DMS79 treated with DMSO at 0.1 percent for 48 hours (cell line): ENCODE results near the gene TMEM270.
"Not testable (repeated sequence)": the region's sequence is repeated elsewhere in the genome, so short reads cannot be mapped to it uniquely, and the experiment has no call there.

Experiments used
- DNase-seq: peaks from one replicate; lab custom pipeline; 2025; lab: John Stamatoyannopoulos, UW

The TMEM270 gene

DNA sequence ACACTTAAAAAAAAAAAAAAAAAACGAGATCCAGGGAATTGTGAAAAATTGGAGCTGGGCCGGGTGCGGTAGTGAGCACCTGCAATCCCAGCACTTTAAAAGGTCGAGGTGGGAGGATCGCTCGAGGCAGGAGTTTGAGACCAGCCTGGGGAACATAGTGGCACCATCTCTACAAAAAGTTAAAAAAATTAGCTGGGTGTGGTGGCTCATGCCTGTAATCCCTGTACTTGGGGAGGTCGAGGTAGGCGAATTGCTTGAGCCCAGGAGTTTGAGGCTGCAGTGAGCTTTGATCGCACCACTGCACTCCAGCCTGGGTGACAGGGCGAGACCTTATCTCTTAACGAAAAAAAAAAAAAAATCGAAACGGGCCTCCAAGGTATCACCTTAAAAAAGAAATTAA, 28.2 kb upstream of the TMEM270 start:
- DNase-seq, result peak; percentile 21

DNA sequence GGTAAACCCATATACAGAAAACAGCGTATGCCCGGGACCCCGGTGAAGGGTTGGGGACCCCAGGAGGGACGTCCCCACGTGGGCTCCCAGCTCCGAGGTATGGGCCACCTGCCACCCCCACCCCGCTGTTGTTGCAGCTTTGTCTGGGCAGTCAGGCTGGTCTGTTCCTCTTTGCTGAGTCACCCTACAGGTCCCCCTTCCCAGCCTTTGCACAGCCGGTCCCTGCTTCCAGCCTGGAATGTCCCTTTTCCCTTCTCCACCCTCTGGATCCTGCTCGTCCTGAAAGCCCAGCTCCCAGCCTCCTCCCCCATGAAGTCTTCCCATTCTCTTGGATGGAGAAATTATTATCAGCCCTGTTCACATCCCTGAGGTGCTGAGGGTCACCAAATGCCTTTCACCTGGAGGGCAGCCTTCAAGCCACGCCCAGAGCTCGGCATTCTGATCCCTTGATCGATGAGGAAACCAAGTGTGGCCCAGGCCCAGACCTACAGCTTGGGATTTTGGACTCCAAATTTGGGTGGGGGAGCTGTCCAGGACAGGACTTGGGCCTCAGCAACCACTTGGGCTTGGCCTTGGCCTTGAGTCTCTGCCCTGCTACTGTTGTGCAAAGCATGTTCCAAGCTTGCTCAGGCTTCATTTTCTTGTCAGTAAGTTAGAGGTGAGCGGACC, 27.6 kb upstream of the TMEM270 start:
- DNase-seq, result no peak

DNA sequence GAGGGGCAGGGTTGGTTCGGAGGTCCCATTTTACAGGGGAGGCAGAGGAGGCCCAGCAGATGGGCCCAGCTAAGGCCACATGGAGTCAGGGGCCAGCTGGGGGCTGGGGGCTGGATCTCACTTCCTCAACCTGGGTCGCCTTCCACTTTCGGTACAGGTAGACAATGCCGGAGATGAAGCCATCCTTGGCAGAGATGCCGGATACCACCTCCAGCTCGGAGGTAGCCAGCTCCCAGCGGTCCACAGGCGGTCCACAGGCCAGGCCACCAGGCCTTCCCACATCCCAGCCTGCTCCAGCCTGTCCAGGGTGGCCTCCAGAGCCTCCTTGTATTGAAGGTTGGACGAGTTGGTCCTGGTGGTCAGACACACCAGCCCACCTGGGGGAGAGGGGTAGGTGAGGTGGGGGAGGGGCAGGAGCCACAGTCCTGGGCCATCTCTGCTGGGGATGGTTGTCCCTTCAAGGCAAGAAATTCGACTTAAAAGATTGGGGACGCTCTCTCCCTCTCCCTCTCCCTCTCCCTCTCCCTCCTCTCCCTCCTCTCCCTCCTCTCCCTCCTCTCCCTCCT, 26.2 kb upstream of the TMEM270 start:
- DNase-seq, result no peak

DNA sequence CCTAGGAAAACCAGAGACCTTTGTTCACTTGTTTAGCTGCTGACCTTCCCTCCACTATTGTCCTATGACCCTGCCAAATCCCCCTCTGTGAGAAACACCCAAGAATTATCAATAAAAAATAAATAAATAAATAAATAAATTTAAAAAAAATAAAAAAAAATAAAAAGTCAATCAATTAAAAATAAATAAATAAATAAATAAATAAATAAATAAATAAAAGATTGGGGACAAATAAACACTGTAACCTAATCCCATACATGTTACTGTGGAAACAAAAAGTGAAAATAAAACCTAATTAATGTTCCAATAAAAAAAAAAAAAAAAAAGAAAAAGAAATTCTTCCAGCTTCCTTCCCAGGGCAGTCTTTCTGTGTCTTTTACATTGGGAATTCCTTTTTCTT, 23.8 kb upstream of the TMEM270 start:
- not testable (repeated sequence) for DNase-seq

DNA sequence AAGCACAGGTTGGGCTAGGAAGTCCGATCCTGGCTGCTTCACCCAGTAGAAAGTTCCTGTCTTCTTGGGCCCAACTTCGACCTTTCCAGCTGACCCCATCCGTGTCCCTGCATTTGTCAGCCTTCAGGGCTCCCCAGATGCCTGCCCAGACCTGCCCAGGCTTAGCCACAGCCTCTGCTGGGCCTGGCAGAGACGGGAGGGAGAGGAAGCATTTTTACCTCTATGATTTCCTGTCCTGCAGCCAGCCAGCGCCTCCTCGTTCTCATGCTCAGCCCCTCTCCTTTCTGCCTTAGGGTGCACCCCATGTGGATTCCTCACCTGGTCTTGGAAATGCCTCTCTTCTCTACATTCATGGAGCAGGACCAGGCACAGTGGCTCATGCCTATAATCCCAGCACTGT, 22.3 kb upstream of the TMEM270 start:
- DNase-seq, result no peak

DNA sequence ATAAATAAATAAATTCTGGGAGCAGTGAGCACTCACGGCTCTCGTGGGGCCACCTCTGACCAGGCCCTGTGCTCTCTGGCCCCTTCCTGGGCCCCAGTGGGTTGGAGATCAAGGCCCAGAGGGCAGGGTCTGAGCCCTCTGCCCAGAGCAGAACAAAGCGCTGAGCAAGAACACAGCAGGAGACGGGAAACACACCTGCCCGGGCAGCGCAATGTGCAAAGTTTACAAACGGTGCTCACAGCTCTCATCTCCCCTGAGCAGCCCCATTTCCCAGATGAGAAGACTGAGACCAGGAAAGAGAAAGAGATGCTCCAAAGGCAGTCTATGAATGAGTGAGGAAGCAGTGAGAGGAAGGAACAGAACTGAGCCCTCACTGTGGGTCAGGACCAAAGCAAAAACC, 21.7 kb upstream of the TMEM270 start:
- DNase-seq, result no peak

DNA sequence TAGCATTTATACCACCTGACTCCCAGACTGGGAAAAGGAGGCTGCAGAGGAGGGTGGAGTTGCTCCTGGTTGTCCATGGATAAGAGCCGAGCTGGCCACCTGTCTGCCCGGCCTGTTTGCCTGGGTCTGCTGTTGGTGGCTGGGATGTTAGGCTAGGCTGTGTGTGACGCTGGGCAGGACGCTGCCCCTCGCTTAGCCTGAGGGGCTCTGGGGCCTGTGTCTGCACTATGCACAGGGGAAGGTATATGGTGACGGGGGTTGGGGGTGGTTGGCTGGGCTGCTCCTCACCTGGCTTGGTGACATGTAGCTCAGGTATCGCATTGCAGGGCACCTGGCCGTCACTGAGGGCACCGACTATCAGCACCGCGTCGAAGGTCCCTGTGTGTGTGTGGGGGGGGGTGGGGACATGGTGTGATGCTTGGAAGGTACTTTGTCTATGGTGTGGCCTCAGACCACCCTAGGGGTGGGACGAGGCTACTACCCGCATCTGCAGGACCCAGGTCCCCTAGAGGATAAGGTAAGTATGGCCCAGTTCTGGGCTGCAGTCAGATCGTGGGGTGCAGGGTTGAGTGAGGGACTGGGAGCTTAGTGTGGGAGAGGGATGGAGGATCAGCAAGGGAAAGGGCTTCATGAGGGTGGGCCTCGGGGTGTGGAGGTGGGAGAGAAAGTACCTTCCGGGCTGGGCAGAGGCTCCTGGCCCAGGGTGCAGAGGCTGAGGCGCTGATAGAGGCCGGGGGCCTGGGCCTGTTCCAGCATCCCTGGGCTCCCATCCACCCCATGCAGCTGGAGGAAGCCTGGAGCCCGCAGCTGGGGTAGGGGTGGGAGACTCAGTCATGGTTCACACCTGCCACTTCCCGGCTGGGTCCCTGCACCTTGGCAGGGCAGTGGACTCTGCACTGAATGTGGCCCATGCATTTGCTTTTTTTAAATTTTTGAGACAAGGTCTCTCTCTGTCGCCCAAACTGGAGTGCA, 20.9 kb upstream of the TMEM270 start:
- no peak for DNase-seq

DNA sequence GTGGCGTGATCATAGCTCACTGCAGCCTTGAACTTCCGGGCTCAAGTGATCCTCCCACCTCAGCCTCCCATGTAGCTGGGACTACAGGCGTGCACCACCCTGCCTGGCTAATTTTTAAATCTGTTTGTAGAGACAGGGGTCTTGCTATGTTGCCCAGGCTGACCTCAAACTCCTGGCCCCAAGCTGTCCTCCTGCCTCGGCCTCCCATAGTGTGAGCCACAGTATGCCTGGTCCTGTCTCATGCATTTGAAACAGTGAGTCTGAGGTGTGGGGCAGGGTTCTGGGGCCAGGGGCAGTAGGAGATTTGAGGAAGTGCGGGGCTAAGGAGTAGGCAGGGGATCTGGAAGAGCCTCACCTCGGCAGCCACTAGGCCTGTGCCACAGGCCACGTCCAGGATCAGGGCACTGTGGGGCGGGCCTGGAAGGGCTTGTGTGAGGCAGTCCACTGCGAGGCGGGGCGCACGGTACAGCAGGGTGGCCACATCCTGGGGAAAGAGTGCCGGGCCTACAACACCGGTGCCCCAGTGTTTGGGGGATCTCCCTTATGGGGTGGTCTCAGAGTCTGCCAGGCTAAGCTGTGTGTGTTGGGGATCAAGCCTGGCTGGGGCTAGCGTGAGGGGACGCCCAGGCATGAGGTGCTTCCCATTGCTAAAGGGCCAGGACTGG, 20.1 kb upstream of the TMEM270 start:
- DNase-seq, result no peak

DNA sequence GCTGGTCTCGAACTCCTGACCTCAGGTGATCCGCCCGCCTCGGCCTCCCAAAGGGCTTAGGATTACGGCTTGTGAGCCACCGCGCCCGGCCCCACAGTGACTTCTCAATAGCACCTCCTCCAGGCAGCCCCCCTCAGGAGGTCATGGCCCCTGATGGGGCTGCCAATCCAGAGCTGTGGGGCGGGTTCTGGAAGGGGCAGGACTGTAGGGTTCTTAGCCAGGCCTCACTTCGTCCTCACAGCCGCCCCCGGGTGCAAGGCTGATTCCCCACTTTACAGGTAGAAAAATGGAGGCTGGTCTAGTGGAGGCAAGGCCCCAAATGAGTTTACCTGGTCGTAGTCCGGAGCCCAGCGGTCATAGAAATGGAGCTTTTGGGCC, 19.3 kb upstream of the TMEM270 start:
- no peak for DNase-seq

DNA sequence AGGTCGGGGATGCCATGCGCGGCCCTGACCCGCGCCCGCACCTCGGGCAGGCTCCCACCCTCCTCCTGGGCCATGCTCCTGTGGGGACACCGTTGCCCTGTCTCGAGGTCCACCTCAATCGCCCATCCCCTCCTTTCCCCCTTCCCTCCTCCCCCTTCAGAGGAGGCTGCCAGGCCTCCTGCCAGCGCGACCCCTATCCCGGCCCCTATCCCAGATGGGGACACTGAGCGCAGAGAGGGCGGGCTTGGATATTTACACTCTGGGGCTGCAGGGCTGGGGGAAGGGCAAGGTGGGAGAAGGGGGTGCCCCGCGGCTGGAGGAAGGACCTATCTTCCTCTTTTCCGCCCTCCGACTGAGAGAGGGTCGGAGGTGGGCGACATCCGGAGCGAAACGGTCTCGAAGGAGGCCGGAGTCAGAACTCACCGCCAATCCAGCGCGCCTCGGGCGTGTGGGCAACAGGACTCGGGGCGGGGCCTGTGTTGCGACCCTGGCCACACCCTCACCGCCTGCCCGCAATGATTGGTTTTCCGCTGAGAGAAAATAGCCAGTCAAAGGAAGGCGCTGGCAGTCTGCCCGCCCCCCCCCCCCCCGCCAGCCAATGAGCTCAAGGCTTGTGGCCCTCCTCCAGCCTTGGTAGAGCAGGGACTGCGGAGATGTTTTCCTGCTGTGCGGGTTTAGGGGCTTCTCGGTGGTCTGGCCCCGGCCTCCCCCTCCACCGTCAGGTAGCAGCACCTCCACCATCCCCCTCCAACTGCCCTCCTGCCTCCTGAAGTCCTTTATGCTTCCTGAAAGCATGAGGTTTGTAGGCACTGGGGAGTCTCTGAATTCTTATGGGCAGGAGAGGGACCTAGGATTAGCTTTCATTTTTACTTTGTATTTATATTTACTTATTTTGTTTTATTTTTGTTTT, 18.6 kb upstream of the TMEM270 start, which contains the start of gene METTL27:
Gene METTL27, minus strand, starts transcription at position 450 of the 910 bp plus-strand sequence. Its CDS starts 376 bp downstream, at position 74.
- DNase-seq, result peak; percentile 84

DNA sequence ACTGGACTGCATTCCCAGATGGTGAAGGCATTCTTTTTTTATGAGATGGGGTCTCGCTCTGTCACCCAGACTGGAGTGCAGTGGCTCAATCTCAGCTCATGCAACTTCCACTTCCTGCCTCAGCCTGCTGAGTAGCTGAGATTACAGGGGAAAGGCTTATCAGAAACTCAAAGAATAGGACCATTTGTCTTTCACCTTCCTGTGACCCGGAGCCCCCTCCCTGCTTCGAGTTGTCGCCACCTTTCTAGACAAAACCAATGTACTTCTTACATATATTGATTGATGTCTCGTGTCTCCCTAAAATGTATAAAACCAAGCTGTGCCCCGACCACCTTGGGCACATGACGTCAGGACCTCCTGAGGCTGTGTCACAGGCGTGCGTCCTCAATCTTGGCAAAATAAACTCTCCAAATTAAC, 16.8 kb upstream of the TMEM270 start:
- DNase-seq, result no peak

DNA sequence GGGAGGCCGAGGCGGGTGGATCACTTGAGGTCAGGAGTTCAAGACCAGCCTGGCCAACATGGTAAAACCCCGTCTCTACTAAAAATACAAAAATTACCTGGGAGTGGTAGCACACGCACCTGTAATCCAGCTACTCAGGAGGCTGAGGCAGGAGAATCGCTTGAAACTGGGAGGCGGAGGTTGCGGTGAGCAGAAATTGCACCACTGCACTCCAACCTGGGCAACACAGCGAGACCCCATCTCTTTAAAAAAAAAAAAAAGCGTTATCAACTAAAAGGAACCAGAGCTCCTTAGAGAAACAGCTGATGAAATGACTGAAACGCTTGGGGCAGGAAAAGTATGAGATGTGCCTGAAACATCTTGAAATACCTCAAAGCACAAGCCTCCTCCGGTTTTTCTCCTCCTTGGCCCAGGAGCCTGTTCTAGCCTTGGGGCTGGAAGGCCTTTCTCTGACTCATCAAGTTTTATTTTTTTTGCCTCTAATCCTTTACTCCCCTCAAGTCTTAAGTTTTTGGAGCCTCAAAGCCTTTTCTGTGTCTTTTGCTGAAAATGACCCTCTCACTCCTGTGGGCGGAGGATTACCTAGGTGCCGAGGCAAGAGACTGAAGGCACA, 16.0 kb upstream of the TMEM270 start:
- no peak for DNase-seq

DNA sequence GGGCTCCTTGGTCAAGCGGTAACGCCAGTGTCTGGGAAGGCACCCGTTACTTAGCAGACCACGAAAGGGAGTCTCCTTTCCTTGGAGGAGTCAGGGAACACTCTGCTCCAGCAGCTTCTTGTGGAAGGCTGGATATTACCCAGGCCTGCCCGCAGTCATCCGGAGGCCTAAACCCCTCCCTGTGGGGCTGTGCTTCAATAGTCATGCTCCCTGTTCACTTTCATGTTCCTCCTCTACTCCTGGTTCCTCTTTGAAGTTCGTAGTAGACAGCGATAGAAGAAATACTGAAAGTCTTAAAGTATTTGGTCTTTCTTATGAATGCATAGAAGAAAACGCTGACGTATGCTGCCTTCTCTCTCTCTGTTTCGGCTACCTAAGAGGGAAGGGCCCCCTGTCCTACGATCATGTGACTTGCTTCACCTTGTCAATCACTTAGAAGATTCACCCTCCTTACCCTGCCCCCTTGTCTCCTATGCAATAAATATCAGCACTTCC, 15.2 kb upstream of the TMEM270 start:
- not testable (repeated sequence) for DNase-seq

DNA sequence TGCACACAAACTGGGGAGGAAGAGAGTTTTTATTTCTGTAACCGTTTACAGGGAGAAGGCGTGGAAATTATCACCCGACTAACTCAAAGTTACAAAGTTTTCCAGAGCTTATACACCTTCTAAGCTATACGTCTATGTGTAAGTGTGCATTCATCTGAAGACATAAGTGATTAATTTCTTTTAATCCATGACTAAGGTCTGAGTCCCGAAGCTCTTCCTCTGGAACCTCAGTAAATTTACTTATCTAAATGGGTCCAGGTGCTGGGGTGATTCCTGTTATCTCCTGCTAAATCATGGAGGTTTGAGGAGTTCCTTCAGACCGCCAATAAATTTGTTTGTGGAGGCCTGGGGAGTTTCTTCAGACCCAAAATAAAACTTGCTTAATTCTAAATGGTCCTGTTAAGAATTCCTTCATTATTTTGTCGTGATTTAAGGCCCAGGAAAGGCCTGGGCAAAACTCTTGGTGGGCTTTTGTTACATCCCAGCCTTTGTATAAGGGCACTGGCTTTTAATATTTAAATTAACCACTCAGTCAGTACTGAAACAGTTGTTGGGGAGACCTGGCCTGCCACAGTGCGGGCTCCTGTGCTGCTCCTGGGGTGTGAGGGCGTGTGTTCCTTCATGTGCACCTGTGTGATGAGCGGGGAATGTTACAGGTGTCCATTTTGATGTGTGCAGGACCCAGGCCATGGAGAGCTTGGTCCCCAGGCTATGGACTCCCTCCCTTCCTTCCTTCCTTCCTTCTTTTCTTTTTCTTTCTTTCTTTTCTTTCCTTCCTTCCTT, 12.8 kb upstream of the TMEM270 start:
- DNase-seq, result no peak

DNA sequence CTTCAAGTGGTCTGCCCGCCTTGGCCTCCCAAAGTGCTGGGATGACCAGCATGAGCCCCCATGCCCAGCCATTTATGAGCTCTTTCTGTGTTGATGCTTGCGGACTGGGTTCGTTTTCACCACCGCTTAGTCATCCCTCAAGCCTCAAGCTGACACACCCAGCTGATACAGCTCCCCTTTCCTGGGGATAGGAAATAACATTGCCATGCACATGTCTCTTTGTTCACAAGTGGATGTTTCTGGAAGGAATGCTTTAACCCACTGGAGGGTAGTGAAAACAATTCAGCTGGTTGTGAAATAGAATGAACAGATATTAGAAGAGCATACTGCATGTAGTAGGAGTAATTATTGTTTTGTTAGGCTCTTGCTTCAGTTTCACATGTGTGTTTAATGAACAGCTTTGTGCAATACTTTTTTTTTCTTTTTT, 10.2 kb upstream of the TMEM270 start:
- no peak for DNase-seq

DNA sequence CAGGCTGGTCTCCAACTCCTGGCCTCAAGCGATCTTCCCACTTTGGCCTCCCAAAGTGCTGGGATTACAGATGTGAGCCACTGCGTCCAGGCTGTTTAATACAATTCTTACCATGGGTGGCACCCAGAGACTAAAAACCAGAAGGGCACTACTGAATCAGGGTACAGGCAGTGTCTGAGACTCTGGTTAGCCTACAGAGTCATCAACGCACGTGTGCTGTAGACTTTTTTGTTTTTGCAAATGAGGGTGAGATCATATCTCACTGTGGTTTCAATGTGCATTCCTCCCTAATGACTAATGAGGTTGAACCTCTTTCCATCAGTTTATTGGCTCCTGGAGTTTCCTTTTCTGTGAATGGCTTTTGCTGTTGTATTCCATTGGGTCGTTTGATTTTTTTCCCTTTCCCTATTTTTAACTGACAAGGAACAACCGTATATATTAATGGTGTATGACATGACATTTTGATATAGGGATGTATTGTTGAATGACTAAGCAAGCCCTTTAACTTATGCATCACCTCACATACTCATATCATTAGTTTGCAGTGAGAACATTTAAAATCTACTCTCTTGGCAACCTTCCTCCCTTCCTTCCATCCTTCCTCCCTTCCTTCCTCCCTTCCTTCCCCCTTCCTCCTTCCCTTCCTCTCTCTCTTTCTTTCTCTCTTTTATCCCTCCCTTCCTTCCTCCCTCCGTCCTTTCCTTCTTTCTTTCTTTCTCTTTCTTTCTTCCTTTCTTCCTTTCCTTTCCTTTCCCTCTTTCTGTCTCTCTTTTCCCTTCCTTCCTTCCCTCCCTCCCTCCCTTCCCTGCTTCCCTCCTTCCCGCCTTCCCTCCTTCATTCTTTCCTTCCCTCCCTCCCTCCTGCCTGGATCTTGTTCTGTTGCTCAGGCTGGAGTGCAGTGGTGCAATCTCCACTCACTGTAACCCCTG, 9.3 kb upstream of the TMEM270 start:
- DNase-seq, result peak; percentile 61

DNA sequence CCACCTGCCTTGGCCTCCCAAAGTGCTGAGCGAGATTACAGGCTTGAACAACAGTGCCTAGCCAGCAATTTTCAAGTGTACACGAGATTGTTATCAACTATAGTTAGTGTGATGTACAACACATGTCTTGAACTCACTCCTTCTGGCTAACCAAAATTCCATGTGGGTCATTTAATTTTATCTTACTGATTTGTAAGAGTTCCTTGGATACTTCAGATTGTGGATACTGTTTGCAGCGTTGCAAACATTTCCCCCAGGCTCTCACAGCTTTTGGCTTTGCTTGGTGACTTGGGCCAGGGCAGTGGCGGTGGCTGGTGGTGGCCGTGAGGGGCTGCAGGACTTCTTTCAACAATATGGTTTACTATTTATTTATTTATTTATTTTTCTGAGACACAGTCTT, 8.5 kb upstream of the TMEM270 start:
- DNase-seq, result no peak

DNA sequence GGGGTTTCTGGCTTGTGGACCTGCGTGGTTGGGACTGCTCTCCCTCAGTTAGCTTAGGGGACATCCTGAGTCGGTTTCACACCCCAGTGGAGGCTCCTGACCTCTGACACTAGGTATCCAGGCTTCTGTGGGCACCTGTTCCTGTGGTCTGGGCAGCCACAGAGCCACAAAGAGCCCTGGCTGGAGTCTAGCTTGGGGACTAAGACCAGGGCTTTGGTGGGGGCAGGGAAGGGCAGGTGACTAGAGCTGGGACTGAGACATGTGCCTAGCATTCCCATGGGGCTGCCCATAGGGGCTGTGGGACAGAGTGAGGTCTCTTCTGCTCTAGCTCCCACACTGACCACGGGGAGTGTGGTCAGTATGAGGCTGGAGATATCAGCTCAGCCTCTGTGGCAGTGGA, 4.0 kb upstream of the TMEM270 start:
- no peak for DNase-seq

DNA sequence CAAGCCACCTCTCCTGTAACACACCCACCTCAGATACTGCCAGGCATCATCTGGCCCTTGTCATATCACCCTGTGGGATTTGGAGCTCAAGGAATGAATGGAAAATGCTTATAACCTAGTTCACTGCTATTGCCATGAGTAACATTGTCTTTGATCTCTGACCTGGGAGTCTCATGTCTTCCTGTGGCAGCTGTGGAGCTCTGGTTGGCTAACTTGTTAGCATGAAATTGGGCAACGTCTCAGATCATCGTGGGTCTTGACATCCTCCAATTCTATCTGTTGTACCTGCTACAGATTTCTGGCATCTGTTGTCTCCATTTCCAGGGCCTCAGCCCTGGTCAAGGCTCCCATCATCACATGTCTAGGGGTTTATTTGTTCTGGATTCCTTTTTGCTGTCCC, 2.2 kb upstream of the TMEM270 start:
- DNase-seq, result no peak
